Measurements from ENCODE around the gene CATSPER3. TPM values are rescaled to one million over a fixed set of nuclear protein-coding genes. Genes with fewer than 3 reads are reported as not detected.

CATSPER3 gene
- total and polyA plus RNA-seq, 3 donors from 2014 or later = 11.8 to 56.6 (median 21.7) TPM

- H3K9me3 ChIP-seq = no peaks in the 10 kb centered on the region
- WGBS, 2 donors = 10 to 15% methylated on average over 33 to 44 of the region's 57 CpGs
- no peak for DNase-seq
- intact Hi-C loops (cut with DNase I; ENCODE audit: low total_unique reads) = no loop called here
- no peak overlapping the region for H3K4me3 ChIP-seq
- H3K4me1 ChIP-seq = peaks cover 7% of the 10 kb centered on the region
- H3K27me3 ChIP-seq = no peaks in the 10 kb centered on the region
- H3K27ac ChIP-seq = no peak overlapping the region
- no peak for TF ChIP-seq CTCF (IDR thresholded peaks at IDR 0.05)
- no peak for TF ChIP-seq POLR2A (IDR thresholded peaks at IDR 0.05)
- no peaks in the 10 kb centered on the region for H3K36me3 ChIP-seq (ENCODE audit: low read depth, missing control alignments)
Measured at GRCh38 chr5:135030956-135031812, 63.5 kb downstream of the CATSPER3 start.

GRCh38 chr5:135031813-135032694 is 64.3 kb downstream of the CATSPER3 start:
- no peak overlapping the region for H3K27ac ChIP-seq
- no peaks in the 10 kb centered on the region for H3K36me3 ChIP-seq (ENCODE audit: low read depth, missing control alignments)
- H3K4me3 ChIP-seq = no peak overlapping the region
- no peaks in the 10 kb centered on the region for H3K9me3 ChIP-seq
- WGBS, 2 donors = 26 to 28% methylated on average over 15 of the region's 15 CpGs
- peaks cover 7% of the 10 kb centered on the region for H3K4me1 ChIP-seq
- TF ChIP-seq POLR2A (IDR thresholded peaks at IDR 0.05) = no peak
- no peak for TF ChIP-seq CTCF (IDR thresholded peaks at IDR 0.05)
- intact Hi-C loops (cut with DNase I; ENCODE audit: low total_unique reads) = no loop called here
- H3K27me3 ChIP-seq = no peaks in the 10 kb centered on the region
- no peak for DNase-seq

- intact Hi-C loops (cut with DNase I; ENCODE audit: low total_unique reads) = no loop called here
- no peaks in the 10 kb centered on the region for H3K27me3 ChIP-seq
- peaks cover 7% of the 10 kb centered on the region for H3K4me1 ChIP-seq
- no peak overlapping the region for H3K27ac ChIP-seq
- no peak for DNase-seq
- no peaks in the 10 kb centered on the region for H3K36me3 ChIP-seq (ENCODE audit: low read depth, missing control alignments)
- H3K4me3 ChIP-seq = no peak overlapping the region
- TF ChIP-seq CTCF (IDR thresholded peaks at IDR 0.05) (no peak), POLR2A (IDR thresholded peaks at IDR 0.05) (no peak)
- 8 to 11% methylated on average over 18 of the region's 18 CpGs for WGBS, 2 donors
- H3K9me3 ChIP-seq = no peaks in the 10 kb centered on the region
Measured at GRCh38 chr5:135032695-135032998, 64.9 kb downstream of the CATSPER3 start.

GRCh38 chr5:135032999-135033861 is 65.5 kb downstream of the CATSPER3 start:
- H3K9me3 ChIP-seq = no peaks in the 10 kb centered on the region
- TF ChIP-seq POLR2A (IDR thresholded peaks at IDR 0.05) (no peak), CTCF (IDR thresholded peaks at IDR 0.05) (no peak)
- H3K4me3 ChIP-seq = peak overlapping the region; percentile 34 to 49
- H3K27ac ChIP-seq = no peak overlapping the region
- intact Hi-C loops (cut with DNase I; ENCODE audit: low total_unique reads) = no loop called here
- H3K4me1 ChIP-seq = peaks cover 7% of the 10 kb centered on the region
- no peaks in the 10 kb centered on the region for H3K36me3 ChIP-seq (ENCODE audit: low read depth, missing control alignments)
- no peaks in the 10 kb centered on the region for H3K27me3 ChIP-seq
- 3 to 10% methylated on average over 43 to 85 of the region's 89 CpGs for WGBS, 2 donors
- DNase-seq = no peak
